Gastroesophageal sphincter (tissue), 4 donors: ENCODE results near the gene HOMER1. TPM values are rescaled to one million over a fixed set of nuclear protein-coding genes. Genes with fewer than 3 reads are reported as not detected.
A peak's percentile ranks its signal among the peaks of the same experiment; 100 is the strongest.

ENCODE experiments used
- ATAC-seq: fragments of 150-250 bp; one replicate; pipeline ENCODE4 v1.9.1; 2016; ENCODE audit warnings: mild to moderate bottlenecking, moderate library complexity
- H3K27ac ChIP-seq, 4 donors: fragments of 200-600 bp; sonication (generic) in 3 of 4; 1 replicate in 3 of 4; 2 replicates in 1 of 4; pipeline ENCODE4 v1.5.1; 2016 to 2019
- H3K27me3 ChIP-seq: fragments of 200-600 bp; sonication (generic); one replicate; pipeline ENCODE4 v1.5.1; 2019
- H3K36me3 ChIP-seq, 2 donors: fragments of 200-600 bp; sonication (generic); one replicate each; pipeline ENCODE4 v1.5.1; 2019; ENCODE audit warnings: control low read depth in 1 of 2
- H3K4me1 ChIP-seq, 3 donors: fragments of 200-600 bp; sonication (generic); 1 replicate in 2 of 3; 2 replicates in 1 of 3; pipeline ENCODE4 v1.5.1; 2016 to 2019; ENCODE audit warnings: control low read depth in 2 of 3
- H3K4me3 ChIP-seq, 2 donors: fragments of 200-600 bp; sonication (generic); one replicate each; pipeline ENCODE4 v1.5.1; 2019; ENCODE audit warnings: mild to moderate bottlenecking in 1 of 2, moderate library complexity in 1 of 2
- H3K9me3 ChIP-seq, 3 donors: fragments of 200-600 bp; sonication (generic); one replicate each; pipeline ENCODE4 v1.5.1; 2017 to 2019; ENCODE audit warnings: control low read depth in 2 of 3
- EP300 ChIP-seq: sonication (generic); formaldehyde crosslinking; IDR thresholded peaks from one replicate; pipeline ENCODE4 v1.6.1; 2017; ENCODE audit warnings: antibody characterized with exemption, mild to moderate bottlenecking
- POLR2A ChIP-seq, 2 donors: fragments of 450-650 bp; IDR thresholded peaks; one replicate each; pipeline ENCODE4 v1.6.1; 2017; ENCODE audit warnings: antibody characterized with exemption in 2 of 2, mild to moderate bottlenecking in 2 of 2, moderate library complexity in 1 of 2
- POLR2AphosphoS5 ChIP-seq: sonication (generic); formaldehyde crosslinking; IDR thresholded peaks from one replicate; pipeline ENCODE4 v1.6.1; 2017; ENCODE audit warnings: antibody characterized with exemption
- WGBS, 2 donors: methylation state at CpG; one replicate each; pipeline ENCODE4 v1.1.5; 2018; ENCODE audit warnings: low coverage in 1 of 2; 5-methylcytosine and 5-hydroxymethylcytosine counted together
- total RNA-seq, 4 donors: library from RNA; depleted of rRNA; stranded (reverse); fragments of >200 nt; gene quantifications; one replicate each; pipeline ENCODE4 v1.1.0, GENCODE V29; 2016
- TF ChIP-seq, protein P1 (sequence below), 4 experiments: fragments of 200-600 bp in 2 of 4; fragments of 450-650 bp in 2 of 4; sonication (generic) in 1 of 4; IDR thresholded peaks; one replicate each; pipeline ENCODE4 v1.5.1; 2017 to 2019; ENCODE audit warnings: antibody characterized with exemption in 4 of 4, mild to moderate bottlenecking in 2 of 4, moderate library complexity in 2 of 4

Gene HOMER1
- total RNA-seq, 4 donors from 2014 or later: 13.0 to 26.3 (median 15.0) TPM

DNA sequence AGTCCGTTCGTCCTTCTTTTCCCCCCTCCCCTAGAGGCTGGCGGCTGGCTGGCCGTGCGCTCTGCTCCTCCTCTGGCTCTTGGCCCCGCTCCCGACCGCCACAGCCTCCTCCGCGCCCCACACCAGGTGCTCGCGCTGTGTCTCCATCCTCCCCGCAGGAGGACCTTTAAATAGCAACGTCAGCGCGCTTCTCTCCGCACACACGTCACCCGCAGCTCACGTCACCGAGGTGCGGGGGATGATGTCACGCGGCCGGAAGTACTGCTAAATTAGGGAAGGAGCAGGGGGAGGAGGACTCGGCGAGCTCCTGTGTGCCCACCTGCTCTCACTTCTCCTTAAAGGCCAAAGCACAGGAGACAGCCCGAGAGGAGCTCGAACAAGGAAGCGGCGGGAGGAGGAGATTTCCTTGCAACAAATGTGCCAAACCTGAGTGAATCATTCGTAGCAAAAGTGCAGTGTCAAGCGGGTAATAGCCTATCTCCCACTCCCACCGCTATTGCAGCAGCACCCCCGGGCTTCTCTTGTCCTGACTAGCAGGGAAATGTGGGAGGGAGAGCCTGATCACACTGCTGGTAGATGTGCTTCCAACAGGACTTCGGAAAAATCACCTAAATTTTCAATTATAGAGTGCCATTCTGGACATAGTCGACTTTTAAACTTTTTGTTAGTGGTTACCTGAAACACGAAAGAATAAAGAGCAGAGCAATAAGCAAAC is 614 bp upstream of the HOMER1 start:
- TF ChIP-seq EP300 (no peak), POLR2AphosphoS5 (peak; percentile 95), POLR2A (IDR thresholded peaks at IDR 0.05) (peak; percentile 68 to 71)
- TF ChIP-seq, protein P1, sequence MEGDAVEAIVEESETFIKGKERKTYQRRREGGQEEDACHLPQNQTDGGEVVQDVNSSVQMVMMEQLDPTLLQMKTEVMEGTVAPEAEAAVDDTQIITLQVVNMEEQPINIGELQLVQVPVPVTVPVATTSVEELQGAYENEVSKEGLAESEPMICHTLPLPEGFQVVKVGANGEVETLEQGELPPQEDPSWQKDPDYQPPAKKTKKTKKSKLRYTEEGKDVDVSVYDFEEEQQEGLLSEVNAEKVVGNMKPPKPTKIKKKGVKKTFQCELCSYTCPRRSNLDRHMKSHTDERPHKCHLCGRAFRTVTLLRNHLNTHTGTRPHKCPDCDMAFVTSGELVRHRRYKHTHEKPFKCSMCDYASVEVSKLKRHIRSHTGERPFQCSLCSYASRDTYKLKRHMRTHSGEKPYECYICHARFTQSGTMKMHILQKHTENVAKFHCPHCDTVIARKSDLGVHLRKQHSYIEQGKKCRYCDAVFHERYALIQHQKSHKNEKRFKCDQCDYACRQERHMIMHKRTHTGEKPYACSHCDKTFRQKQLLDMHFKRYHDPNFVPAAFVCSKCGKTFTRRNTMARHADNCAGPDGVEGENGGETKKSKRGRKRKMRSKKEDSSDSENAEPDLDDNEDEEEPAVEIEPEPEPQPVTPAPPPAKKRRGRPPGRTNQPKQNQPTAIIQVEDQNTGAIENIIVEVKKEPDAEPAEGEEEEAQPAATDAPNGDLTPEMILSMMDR (IDR thresholded peaks at IDR 0.05): peak in 1 of 4 experiments; percentile 1
- H3K4me3 ChIP-seq: peak overlapping the region; percentile 52 to 76
- H3K27ac ChIP-seq: peak overlapping the region; percentile 72 to 100 (median 98)
- H3K4me1 ChIP-seq: peaks cover 0 to 44% (median 0%) of the 10 kb centered on the region in 3 donors
- no peaks in the 10 kb centered on the region for H3K36me3 ChIP-seq
- 6 to 14% methylated on average over 4 to 8 of the region's 38 CpGs for WGBS, 2 donors
- peak; percentile 92 for ATAC-seq
- no peaks in the 10 kb centered on the region for H3K27me3 ChIP-seq
- H3K9me3 ChIP-seq: no peaks in the 10 kb centered on the region

DNA sequence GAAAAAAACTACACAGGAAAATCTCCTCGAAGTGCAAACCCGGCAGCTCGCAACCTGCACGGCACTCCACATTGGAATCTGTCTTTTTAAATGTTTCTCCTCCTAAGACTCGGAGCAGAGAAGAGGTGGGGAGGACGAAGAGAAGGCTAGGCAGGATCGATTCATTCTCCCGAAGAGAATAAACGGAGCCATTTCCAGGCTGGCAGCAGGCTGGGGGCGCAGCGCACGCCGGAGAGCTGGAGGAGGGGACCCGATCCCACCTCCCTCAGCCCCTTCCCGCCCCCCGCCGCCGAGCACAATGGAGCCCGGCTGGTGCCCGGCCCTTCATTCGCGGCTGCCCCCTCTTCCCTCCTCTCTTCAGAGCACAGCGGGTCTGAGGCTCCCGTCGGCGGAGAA is 628 bp downstream of the HOMER1 start:
- no peak for ATAC-seq
- Histone ChIP-seq H3K36me3 (no peaks in the 10 kb centered on the region), H3K9me3 (no peaks in the 10 kb centered on the region), H3K27ac (peak overlapping the region; percentile 72 to 100 (median 98)), H3K27me3 (no peaks in the 10 kb centered on the region), H3K4me3 (peak overlapping the region; percentile 52 to 76), H3K4me1 (peaks cover 0 to 57% (median 0%) of the 10 kb centered on the region in 3 donors)
- WGBS, 2 donors: 0% methylated on average over 4 to 6 of the region's 26 CpGs
- TF ChIP-seq, protein P1 (IDR thresholded peaks at IDR 0.05): no peak
- TF ChIP-seq EP300 (no peak), POLR2A (IDR thresholded peaks at IDR 0.05) (no peak), POLR2AphosphoS5 (no peak)

DNA sequence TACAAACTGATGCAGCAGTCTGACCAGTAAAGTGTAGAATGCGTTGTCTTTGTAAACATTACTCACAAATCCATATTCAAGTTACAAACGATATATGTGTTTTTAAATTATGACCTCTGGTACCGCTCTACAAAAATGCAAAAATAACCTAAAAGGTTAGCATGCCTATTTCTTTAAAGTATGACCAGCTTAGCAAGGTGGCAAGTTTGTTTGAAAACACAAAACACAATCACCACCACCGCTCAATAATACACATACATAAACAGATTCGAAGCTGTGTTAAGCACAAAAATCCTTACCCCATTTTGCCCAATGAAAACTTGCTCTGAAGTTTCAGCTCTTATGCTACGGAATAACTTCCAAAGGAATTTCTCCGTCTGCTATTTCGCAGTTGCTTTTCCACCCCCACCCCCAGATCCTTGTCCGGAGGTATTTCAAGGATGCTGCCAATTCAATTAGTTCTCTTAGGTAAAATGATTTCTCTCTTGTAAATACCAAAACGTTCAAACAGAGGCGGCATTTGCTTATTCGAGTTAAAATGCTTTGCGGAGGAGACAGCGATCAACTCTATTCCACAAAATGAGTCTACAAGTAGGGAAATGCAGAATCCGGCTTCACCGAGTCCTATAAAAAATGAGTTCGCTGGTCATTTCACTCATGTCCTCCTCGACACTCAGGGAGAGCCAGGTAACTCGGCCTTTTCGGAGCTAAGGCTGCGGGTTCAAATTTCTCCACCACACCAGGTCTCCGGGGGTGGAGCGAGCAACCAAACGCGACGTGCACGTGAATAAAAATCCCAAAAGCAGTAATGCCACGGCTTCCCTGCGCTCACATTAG is 1.2 kb downstream of the HOMER1 start:
- H3K27ac ChIP-seq: peak overlapping the region; percentile 72 to 100 (median 98)
- TF ChIP-seq POLR2A (IDR thresholded peaks at IDR 0.05) (no peak), POLR2AphosphoS5 (no peak), EP300 (no peak)
- TF ChIP-seq, protein P1 (IDR thresholded peaks at IDR 0.05): no peak
- H3K4me1 ChIP-seq: peaks cover 0 to 63% (median 0%) of the 10 kb centered on the region in 3 donors
- no peaks in the 10 kb centered on the region for H3K27me3 ChIP-seq
- WGBS, 2 donors: 8% methylated on average over 9 to 29 of the region's 29 CpGs
- no peak for ATAC-seq
- no peaks in the 10 kb centered on the region for H3K36me3 ChIP-seq
- H3K9me3 ChIP-seq: no peaks in the 10 kb centered on the region
- H3K4me3 ChIP-seq: peak overlapping the region; percentile 52 to 76

DNA sequence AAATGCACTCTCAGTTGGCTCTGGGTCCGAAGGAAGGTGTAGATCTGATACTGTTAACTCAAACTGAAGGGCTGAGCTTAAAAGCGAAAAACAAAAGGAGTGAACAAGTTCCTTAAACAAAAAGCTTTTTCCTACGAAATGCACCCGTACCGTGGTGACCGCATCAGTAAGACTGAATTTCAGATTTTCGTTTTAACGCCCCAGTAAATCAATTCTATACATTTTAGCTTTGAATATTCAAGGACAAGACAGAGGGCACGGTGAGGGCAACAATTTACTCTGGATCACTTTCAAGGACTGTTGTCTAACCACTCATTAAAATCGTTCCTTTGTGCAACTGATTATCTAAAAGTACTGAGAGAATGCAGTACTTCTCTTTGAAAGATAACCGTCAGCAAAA is 1.9 kb downstream of the HOMER1 start:
- H3K9me3 ChIP-seq: no peaks in the 10 kb centered on the region
- TF ChIP-seq, protein P1 (IDR thresholded peaks at IDR 0.05): no peak
- no peak for TF ChIP-seq EP300
- no peak for TF ChIP-seq POLR2AphosphoS5
- no peak for TF ChIP-seq POLR2A (IDR thresholded peaks at IDR 0.05)
- no peaks in the 10 kb centered on the region for H3K36me3 ChIP-seq
- 12 to 53% methylated on average over 10 to 11 of the region's 11 CpGs for WGBS, 2 donors
- peak overlapping the region; percentile 52 to 76 for H3K4me3 ChIP-seq
- peaks cover 0 to 69% (median 3%) of the 10 kb centered on the region in 3 donors for H3K4me1 ChIP-seq
- H3K27ac ChIP-seq: peak overlapping the region in 3 of 4 donors; percentile 98 to 100 (median 99)
- H3K27me3 ChIP-seq: no peaks in the 10 kb centered on the region
- no peak for ATAC-seq
